SK-N-SH treated with all-trans-retinoic acid at 6 μM for 48 hours (cell line): ENCODE data around the gene PDE3A.

ENCODE experiments used
- ATAC-seq: fragments of 200-7000 bp; cut with Tn5 transposase; 3 replicates; pipeline ENCODE4 v1.9.1; 2020; ENCODE audit warnings: mild to moderate bottlenecking, moderate library complexity
- ARNTL ChIP-seq: fragments of 450-650 bp; formaldehyde crosslinking; IDR thresholded peaks from 2 replicates; pipeline ENCODE4 v1.5.0; 2020; ENCODE audit warnings: low read depth, mild to moderate bottlenecking, moderate library complexity, borderline replicate concordance
- BACH2 ChIP-seq: fragments of 250-450 bp; sonication (Bioruptor Pico); IDR thresholded peaks from 2 replicates; pipeline ENCODE4 v1.9.0; 2021; ENCODE audit warnings: mild to moderate bottlenecking, borderline replicate concordance
- CREB5 ChIP-seq: fragments of 250-450 bp; sonication (Bioruptor Pico); IDR thresholded peaks from 2 replicates; pipeline ENCODE4 v1.5.1; 2020; ENCODE audit warnings: low read depth, mild to moderate bottlenecking, moderate library complexity
- CSDC2 ChIP-seq: fragments of 250-450 bp; sonication (Bioruptor Pico); IDR thresholded peaks from 2 replicates; pipeline ENCODE4 v1.5.0; 2020; ENCODE audit warnings: mild to moderate bottlenecking, moderate library complexity
- ESRRG ChIP-seq: fragments of 250-450 bp; sonication (Bioruptor Pico); IDR thresholded peaks from 2 replicates; pipeline ENCODE4 v1.6.1; 2021; ENCODE audit warnings: mild to moderate bottlenecking
- GLIS3 ChIP-seq: fragments of 250-450 bp; sonication (Bioruptor Pico); IDR thresholded peaks from 2 replicates; pipeline ENCODE4 v1.5.0; 2020; ENCODE audit warnings: mild to moderate bottlenecking, moderate library complexity
- ISL1 ChIP-seq: fragments of 250-450 bp; sonication (Bioruptor Pico); IDR thresholded peaks from 2 replicates; pipeline ENCODE4 v2.1.2; 2022; ENCODE audit warnings: mild to moderate bottlenecking, moderate library complexity
- OSR1 ChIP-seq: fragments of 250-450 bp; sonication (Bioruptor Pico); IDR thresholded peaks from 2 replicates; pipeline ENCODE4 v1.8.0; 2022; ENCODE audit warnings: moderate library complexity, mild to moderate bottlenecking, inconsistent platforms
- PPARA ChIP-seq: fragments of 250-450 bp; sonication (Bioruptor Pico); IDR thresholded peaks from 2 replicates; pipeline ENCODE4 v1.5.0; 2020; ENCODE audit warnings: mild to moderate bottlenecking, borderline replicate concordance
- RARB ChIP-seq: fragments of 250-450 bp; sonication (Bioruptor Pico); IDR thresholded peaks from 2 replicates; pipeline ENCODE4 v1.8.0; 2021; ENCODE audit warnings: mild to moderate bottlenecking, moderate library complexity
- SNAI2 ChIP-seq: fragments of 250-450 bp; sonication (Bioruptor Pico); IDR thresholded peaks from 2 replicates; pipeline ENCODE4 v1.5.0; 2020; ENCODE audit warnings: mild to moderate bottlenecking, moderate library complexity
- TCF4 ChIP-seq: fragments of 250-450 bp; sonication (Bioruptor Pico); IDR thresholded peaks from 2 replicates; pipeline ENCODE4 v1.8.0; 2021; ENCODE audit warnings: mild to moderate bottlenecking, moderate library complexity, borderline replicate concordance
- ZC3H10 ChIP-seq: fragments of 250-450 bp; sonication (Bioruptor Pico); IDR thresholded peaks from 2 replicates; pipeline ENCODE4 v1.5.1; 2021; ENCODE audit warnings: mild to moderate bottlenecking, moderate library complexity
- ZFP3 ChIP-seq: fragments of 250-450 bp; sonication (Bioruptor Pico); IDR thresholded peaks from 2 replicates; pipeline ENCODE4 v1.5.0; 2020; ENCODE audit warnings: mild to moderate bottlenecking, moderate library complexity
- ZFP30 ChIP-seq: fragments of 450-650 bp; formaldehyde crosslinking; IDR thresholded peaks from 2 replicates; pipeline ENCODE4 v1.5.0; 2022; ENCODE audit warnings: mild to moderate bottlenecking, moderate library complexity
- ZNF565 ChIP-seq: fragments of 450-650 bp; formaldehyde crosslinking; conservative IDR thresholded peaks from 2 replicates; pipeline ENCODE4 v1.5.0; 2020; ENCODE audit warnings: low read depth, mild to moderate bottlenecking, moderate library complexity
- ZNF70 ChIP-seq: fragments of 450-650 bp; formaldehyde crosslinking; IDR thresholded peaks from 2 replicates; pipeline ENCODE4 v1.5.0; 2020; ENCODE audit warnings: mild to moderate bottlenecking, moderate library complexity
- ZNF8 ChIP-seq: fragments of 450-650 bp; formaldehyde crosslinking; IDR thresholded peaks from 2 replicates; pipeline ENCODE4 v1.5.0; 2020; ENCODE audit warnings: mild to moderate bottlenecking, moderate library complexity
- TF ChIP-seq, protein P1 (sequence below): fragments of 250-450 bp; sonication (Bioruptor Pico); IDR thresholded peaks from 2 replicates; pipeline ENCODE4 v1.5.0; 2020; ENCODE audit warnings: mild to moderate bottlenecking, moderate library complexity
- TF ChIP-seq, protein P2 (sequence below): fragments of 250-450 bp; sonication (Bioruptor Pico); IDR thresholded peaks from 2 replicates; pipeline ENCODE4 v1.8.0; 2021; ENCODE audit warnings: low read depth, mild to moderate bottlenecking, moderate library complexity, borderline replicate concordance
- TF ChIP-seq, protein P3 (sequence below): fragments of 250-450 bp; sonication (Bioruptor Pico); IDR thresholded peaks from 2 replicates; pipeline ENCODE4 v1.8.0; 2020; ENCODE audit warnings: mild to moderate bottlenecking, moderate library complexity, borderline replicate concordance
- TF ChIP-seq, protein P4 (sequence below): fragments of 250-450 bp; sonication (Bioruptor Pico); IDR thresholded peaks from 2 replicates; pipeline ENCODE4 v1.5.1; 2021; ENCODE audit warnings: mild to moderate bottlenecking, moderate library complexity

PDE3A gene

DNA sequence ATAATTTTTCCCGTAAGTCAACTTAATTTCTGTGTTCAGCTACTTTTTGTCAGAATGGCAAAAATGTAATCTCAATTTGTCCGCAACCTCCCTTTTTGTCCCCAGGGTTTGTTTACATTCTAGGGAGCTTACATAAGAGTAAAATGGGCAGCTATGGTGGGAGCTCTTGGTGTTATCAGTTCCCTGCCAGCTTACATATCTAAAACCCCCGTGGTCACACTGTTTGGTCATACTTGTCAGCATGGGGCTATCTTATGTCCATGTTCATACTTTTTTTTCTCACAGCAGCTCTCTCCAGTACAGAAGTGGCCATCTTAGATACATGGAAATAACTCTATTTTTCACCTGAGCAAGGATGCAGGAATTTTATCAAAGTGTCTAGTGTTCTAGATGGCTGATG is 343.5 kb downstream of the PDE3A start:
- TF ChIP-seq ZFP30 (CRISPR knock-in tag) (no peak), ZFP3 (CRISPR knock-in tag) (no peak), CREB5 (CRISPR knock-in tag) (no peak), OSR1 (no peak), PPARA (no peak), ISL1 (no peak), SNAI2 (CRISPR knock-in tag) (no peak), ZNF70 (no peak), ZC3H10 (CRISPR knock-in tag) (no peak), ESRRG (no peak), RARB (no peak), TCF4 (no peak), ARNTL (no peak), ZNF565 (CRISPR knock-in tag) (no peak), CSDC2 (CRISPR knock-in tag) (no peak), ZNF8 (no peak)
- TF ChIP-seq, protein P1, sequence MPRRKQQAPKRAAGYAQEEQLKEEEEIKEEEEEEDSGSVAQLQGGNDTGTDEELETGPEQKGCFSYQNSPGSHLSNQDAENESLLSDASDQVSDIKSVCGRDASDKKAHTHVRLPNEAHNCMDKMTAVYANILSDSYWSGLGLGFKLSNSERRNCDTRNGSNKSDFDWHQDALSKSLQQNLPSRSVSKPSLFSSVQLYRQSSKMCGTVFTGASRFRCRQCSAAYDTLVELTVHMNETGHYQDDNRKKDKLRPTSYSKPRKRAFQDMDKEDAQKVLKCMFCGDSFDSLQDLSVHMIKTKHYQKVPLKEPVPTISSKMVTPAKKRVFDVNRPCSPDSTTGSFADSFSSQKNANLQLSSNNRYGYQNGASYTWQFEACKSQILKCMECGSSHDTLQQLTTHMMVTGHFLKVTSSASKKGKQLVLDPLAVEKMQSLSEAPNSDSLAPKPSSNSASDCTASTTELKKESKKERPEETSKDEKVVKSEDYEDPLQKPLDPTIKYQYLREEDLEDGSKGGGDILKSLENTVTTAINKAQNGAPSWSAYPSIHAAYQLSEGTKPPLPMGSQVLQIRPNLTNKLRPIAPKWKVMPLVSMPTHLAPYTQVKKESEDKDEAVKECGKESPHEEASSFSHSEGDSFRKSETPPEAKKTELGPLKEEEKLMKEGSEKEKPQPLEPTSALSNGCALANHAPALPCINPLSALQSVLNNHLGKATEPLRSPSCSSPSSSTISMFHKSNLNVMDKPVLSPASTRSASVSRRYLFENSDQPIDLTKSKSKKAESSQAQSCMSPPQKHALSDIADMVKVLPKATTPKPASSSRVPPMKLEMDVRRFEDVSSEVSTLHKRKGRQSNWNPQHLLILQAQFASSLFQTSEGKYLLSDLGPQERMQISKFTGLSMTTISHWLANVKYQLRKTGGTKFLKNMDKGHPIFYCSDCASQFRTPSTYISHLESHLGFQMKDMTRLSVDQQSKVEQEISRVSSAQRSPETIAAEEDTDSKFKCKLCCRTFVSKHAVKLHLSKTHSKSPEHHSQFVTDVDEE (CRISPR knock-in tag) = no peak
- TF ChIP-seq, protein P2, sequence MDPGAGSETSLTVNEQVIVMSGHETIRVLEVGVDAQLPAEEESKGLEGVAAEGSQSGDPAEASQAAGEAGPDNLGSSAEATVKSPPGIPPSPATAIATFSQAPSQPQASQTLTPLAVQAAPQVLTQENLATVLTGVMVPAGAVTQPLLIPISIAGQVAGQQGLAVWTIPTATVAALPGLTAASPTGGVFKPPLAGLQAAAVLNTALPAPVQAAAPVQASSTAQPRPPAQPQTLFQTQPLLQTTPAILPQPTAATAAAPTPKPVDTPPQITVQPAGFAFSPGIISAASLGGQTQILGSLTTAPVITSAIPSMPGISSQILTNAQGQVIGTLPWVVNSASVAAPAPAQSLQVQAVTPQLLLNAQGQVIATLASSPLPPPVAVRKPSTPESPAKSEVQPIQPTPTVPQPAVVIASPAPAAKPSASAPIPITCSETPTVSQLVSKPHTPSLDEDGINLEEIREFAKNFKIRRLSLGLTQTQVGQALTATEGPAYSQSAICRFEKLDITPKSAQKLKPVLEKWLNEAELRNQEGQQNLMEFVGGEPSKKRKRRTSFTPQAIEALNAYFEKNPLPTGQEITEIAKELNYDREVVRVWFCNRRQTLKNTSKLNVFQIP (CRISPR knock-in tag) = no peak
- TF ChIP-seq, protein P3, sequence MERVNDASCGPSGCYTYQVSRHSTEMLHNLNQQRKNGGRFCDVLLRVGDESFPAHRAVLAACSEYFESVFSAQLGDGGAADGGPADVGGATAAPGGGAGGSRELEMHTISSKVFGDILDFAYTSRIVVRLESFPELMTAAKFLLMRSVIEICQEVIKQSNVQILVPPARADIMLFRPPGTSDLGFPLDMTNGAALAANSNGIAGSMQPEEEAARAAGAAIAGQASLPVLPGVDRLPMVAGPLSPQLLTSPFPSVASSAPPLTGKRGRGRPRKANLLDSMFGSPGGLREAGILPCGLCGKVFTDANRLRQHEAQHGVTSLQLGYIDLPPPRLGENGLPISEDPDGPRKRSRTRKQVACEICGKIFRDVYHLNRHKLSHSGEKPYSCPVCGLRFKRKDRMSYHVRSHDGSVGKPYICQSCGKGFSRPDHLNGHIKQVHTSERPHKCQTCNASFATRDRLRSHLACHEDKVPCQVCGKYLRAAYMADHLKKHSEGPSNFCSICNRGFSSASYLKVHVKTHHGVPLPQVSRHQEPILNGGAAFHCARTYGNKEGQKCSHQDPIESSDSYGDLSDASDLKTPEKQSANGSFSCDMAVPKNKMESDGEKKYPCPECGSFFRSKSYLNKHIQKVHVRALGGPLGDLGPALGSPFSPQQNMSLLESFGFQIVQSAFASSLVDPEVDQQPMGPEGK (CRISPR knock-in tag) = no peak
- TF ChIP-seq, protein P4, sequence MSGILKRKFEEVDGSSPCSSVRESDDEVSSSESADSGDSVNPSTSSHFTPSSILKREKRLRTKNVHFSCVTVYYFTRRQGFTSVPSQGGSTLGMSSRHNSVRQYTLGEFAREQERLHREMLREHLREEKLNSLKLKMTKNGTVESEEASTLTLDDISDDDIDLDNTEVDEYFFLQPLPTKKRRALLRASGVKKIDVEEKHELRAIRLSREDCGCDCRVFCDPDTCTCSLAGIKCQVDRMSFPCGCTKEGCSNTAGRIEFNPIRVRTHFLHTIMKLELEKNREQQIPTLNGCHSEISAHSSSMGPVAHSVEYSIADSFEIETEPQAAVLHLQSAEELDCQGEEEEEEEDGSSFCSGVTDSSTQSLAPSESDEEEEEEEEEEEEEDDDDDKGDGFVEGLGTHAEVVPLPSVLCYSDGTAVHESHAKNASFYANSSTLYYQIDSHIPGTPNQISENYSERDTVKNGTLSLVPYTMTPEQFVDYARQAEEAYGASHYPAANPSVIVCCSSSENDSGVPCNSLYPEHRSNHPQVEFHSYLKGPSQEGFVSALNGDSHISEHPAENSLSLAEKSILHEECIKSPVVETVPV = no peak
- ATAC-seq = no peak

DNA sequence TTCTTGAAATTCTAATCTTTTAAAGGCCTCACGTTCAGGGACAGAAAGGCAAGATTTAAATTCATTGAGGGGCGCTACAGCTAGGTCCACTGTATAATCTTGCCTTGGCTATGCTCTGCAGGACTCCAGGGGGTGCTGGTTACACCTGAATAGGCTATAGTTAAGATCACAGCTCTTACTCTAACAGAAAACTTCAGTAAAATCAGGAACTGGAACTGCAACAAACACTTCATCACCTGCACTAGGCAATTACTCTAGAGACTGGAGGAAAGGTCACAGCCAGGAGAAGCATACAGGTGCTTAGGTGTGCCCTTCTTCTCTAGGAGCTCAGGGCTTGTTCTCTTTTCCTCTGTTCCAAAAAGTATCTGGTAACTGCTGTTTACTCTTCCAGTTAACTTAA is 347.7 kb downstream of the PDE3A start:
- ATAC-seq = no peak
- TF ChIP-seq SNAI2 (CRISPR knock-in tag) = no peak
- TF ChIP-seq, all 23 proteins: peak for 0

GRCh38 chr12:20716985-20717384 is 348.6 kb downstream of the PDE3A start:
- ATAC-seq = no peak
- TF ChIP-seq OSR1 (no peak), CSDC2 (CRISPR knock-in tag) (no peak), ZFP30 (CRISPR knock-in tag) (no peak), ZC3H10 (CRISPR knock-in tag) (no peak), BACH2 (CRISPR knock-in tag) (no peak), CREB5 (CRISPR knock-in tag) (no peak), ZFP3 (CRISPR knock-in tag) (no peak), PPARA (no peak), ARNTL (no peak), GLIS3 (CRISPR knock-in tag) (no peak)
- TF ChIP-seq, protein P2 (CRISPR knock-in tag) = no peak
- TF ChIP-seq, protein P4 = no peak
- TF ChIP-seq, protein P1 (CRISPR knock-in tag) = no peak
